Keratinocyte (primary cell): ENCODE results near the gene ACADVL. TPM values are rescaled to one million over a fixed set of nuclear protein-coding genes. Genes with fewer than 3 reads are reported as not detected.
A peak's percentile ranks its signal among the peaks of the same experiment; 100 is the strongest.

Experiments
- DNase-seq: peaks from one replicate; pipeline ENCODE4 v3.0.0-alpha.2; 2011; ENCODE audit warnings: low read depth, missing footprints, low spot score
- FAIRE-seq: peaks from 2 replicates; lab custom pipeline; 2011; peaks lifted over from hg19 to GRCh38; lab: Jason Lieb, UNC
- H2AFZ ChIP-seq: 2 replicates; pipeline ENCODE4 v1.6.0; 2012; ENCODE audit warnings: low read length, control low read depth, inconsistent platforms; ENCODE audit not compliant: control insufficient read depth
- H3K27ac ChIP-seq: 2 replicates; pipeline ENCODE4 v1.5.1; 2011; ENCODE audit warnings: low read length; ENCODE audit not compliant: control insufficient read depth, insufficient read depth
- H3K27me3 ChIP-seq: 3 replicates; pipeline ENCODE4 v1.6.0; 2011; ENCODE audit warnings: low read length; ENCODE audit not compliant: control insufficient read depth, insufficient read depth; ENCODE audit errors: extremely low read depth
- H3K36me3 ChIP-seq, 2 experiments: 2 replicates in 1 of 2; 3 replicates in 1 of 2; pipeline ENCODE4 v1.5.1; 2011; ENCODE audit warnings: low read length in 2 of 2, mild to moderate bottlenecking in 1 of 2; ENCODE audit not compliant: control insufficient read depth in 2 of 2, insufficient read depth in 2 of 2; ENCODE audit errors: extremely low read depth in 1 of 2
- H3K4me1 ChIP-seq: 3 replicates; pipeline ENCODE4 v1.5.1; 2011; ENCODE audit warnings: low read length; ENCODE audit not compliant: control insufficient read depth, insufficient read depth; ENCODE audit errors: extremely low read depth
- H3K4me2 ChIP-seq: 3 replicates; pipeline ENCODE4 v1.6.0; 2011; ENCODE audit warnings: low read depth, low read length; ENCODE audit not compliant: control insufficient read depth, insufficient read depth; ENCODE audit errors: extremely low read depth
- H3K4me3 ChIP-seq, 3 experiments: fragments of 200-600 bp in 1 of 3; sonication (generic) in 1 of 3; 2 replicates in 2 of 3; 3 replicates in 1 of 3; pipeline ENCODE4 v1.5.1; 2011 to 2016; ENCODE audit warnings: low read length in 3 of 3, mild to moderate bottlenecking in 3 of 3, control low read depth in 2 of 3, inconsistent platforms in 1 of 3, low read depth in 1 of 3, mixed read lengths in 1 of 3, mixed run types in 1 of 3, moderate library complexity in 1 of 3; ENCODE audit not compliant: control insufficient read depth in 2 of 3, insufficient read depth in 2 of 3; ENCODE audit errors: extremely low read depth in 1 of 3
- H3K79me2 ChIP-seq: 2 replicates; pipeline ENCODE4 v1.6.0; 2012; ENCODE audit warnings: low read length; ENCODE audit not compliant: control insufficient read depth, insufficient read depth
- H3K9ac ChIP-seq: 3 replicates; pipeline ENCODE4 v1.6.0; 2011; ENCODE audit warnings: low read length; ENCODE audit not compliant: control insufficient read depth, insufficient read depth; ENCODE audit errors: extremely low read depth
- H3K9me1 ChIP-seq: 3 replicates; pipeline ENCODE4 v1.6.0; 2011; ENCODE audit warnings: low read length; ENCODE audit not compliant: control insufficient read depth, insufficient read depth; ENCODE audit errors: extremely low read depth
- H3K9me3 ChIP-seq: 2 replicates; pipeline ENCODE4 v1.5.1; 2012; ENCODE audit warnings: low read depth, low read length; ENCODE audit not compliant: control insufficient read depth
- H4K20me1 ChIP-seq: 3 replicates; pipeline ENCODE4 v1.6.0; 2011; ENCODE audit warnings: low read length; ENCODE audit not compliant: control insufficient read depth, insufficient read depth; ENCODE audit errors: extremely low read depth
- EZH2 ChIP-seq: IDR thresholded peaks from one replicate; pipeline ENCODE4 v1.6.1; 2012; ENCODE audit warnings: inconsistent platforms, mild to moderate bottlenecking, low read length, moderate library complexity
- dilution Hi-C: fragments of 300-500 bp; cut with MboI; formaldehyde crosslinking; loops from one replicate; pipeline ENCODE4 v1.7.0; 2020; ENCODE audit warnings: low sequenced_read_pairs; ENCODE audit not compliant: extremely low pct_ligation_motif_present
- polyA plus RNA-seq, 5 experiments: library from polyadenylated mRNA; depleted of rRNA in 3 of 5; stranded (reverse) in 3 of 5; stranded (forward) in 1 of 5; unstranded in 1 of 5; fragments of >200 nt; gene quantifications; 1 replicate in 1 of 5; 2 replicates in 3 of 5; 3 replicates in 1 of 5; pipeline versions ENCODE4 v1.2.1 to v1.2.3, GENCODE V29; 2011 to 2012; ENCODE audit warnings: missing spikeins in 2 of 5, low read depth in 1 of 5, low replicate concordance in 1 of 5
- TF ChIP-seq, protein P1 (sequence below), 3 experiments: IDR thresholded peaks in 1 of 3; conservative IDR thresholded peaks in 1 of 3; optimal IDR thresholded peaks in 1 of 3; 2 replicates in 2 of 3; 3 replicates in 1 of 3; pipeline versions ENCODE3 to v1.5.1; 2011; ENCODE audit warnings: low read length in 3 of 3, mild to moderate bottlenecking in 3 of 3, moderate library complexity in 2 of 3, control low read depth in 1 of 3, inconsistent platforms in 1 of 3; ENCODE audit not compliant: insufficient read depth in 2 of 3; ENCODE audit errors: extremely low read depth in 1 of 3

Gene ACADVL
- polyA plus RNA-seq, 1 donor (not counting 4 experiments of a cell fraction or from before 2014, with no cell fraction given) = 301 TPM

DNA sequence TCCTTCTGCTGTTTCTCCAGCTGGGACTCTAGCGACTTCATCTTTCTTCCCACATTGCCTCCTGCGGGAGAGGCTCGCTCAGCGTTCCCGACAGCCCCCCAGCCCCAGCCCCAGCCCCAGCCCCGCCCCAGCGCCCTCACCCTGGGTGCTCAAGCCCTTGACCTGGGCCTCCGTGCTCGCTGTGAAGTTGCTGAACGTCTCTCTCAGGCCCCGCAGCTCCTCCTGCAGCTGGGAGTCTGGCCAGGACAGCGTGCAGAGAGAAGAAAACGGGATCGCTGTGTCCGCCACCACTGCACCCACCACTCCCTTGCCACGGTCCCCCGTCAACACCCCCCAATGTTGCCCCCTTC is 42.9 kb upstream of the ACADVL start:
- DNase-seq (no peak), FAIRE-seq (no peak)
- H3K9me3 ChIP-seq = no peaks in the 10 kb centered on the region
- H4K20me1 ChIP-seq = no peaks in the 10 kb centered on the region
- peaks cover 7% of the 10 kb centered on the region for H3K4me1 ChIP-seq
- no peak overlapping the region for H3K4me2 ChIP-seq
- H3K36me3 ChIP-seq = no peaks in the 10 kb centered on the region
- H3K27ac ChIP-seq = no peak overlapping the region
- no peaks in the 10 kb centered on the region for H3K79me2 ChIP-seq
- H3K27me3 ChIP-seq = peaks cover 22% of the 10 kb centered on the region
- H3K9me1 ChIP-seq = no peaks in the 10 kb centered on the region
- no peak overlapping the region for H3K9ac ChIP-seq
- H2AFZ ChIP-seq = no peak overlapping the region
- no peak overlapping the region for H3K4me3 ChIP-seq
- TF ChIP-seq, protein P1, sequence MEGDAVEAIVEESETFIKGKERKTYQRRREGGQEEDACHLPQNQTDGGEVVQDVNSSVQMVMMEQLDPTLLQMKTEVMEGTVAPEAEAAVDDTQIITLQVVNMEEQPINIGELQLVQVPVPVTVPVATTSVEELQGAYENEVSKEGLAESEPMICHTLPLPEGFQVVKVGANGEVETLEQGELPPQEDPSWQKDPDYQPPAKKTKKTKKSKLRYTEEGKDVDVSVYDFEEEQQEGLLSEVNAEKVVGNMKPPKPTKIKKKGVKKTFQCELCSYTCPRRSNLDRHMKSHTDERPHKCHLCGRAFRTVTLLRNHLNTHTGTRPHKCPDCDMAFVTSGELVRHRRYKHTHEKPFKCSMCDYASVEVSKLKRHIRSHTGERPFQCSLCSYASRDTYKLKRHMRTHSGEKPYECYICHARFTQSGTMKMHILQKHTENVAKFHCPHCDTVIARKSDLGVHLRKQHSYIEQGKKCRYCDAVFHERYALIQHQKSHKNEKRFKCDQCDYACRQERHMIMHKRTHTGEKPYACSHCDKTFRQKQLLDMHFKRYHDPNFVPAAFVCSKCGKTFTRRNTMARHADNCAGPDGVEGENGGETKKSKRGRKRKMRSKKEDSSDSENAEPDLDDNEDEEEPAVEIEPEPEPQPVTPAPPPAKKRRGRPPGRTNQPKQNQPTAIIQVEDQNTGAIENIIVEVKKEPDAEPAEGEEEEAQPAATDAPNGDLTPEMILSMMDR (optimal IDR thresholded peaks at IDR 0.05 in 1 of 3, IDR thresholded peaks at IDR 0.05 in 1 of 3, conservative IDR thresholded peaks at IDR 0.05 in 1 of 3; ENCODE audit: extremely low read depth in 1 of 3, insufficient read depth in 2 of 3, low read length in 3 of 3) = no peak
- TF ChIP-seq EZH2 = no peak
- dilution Hi-C loops = no loop called here

DNA sequence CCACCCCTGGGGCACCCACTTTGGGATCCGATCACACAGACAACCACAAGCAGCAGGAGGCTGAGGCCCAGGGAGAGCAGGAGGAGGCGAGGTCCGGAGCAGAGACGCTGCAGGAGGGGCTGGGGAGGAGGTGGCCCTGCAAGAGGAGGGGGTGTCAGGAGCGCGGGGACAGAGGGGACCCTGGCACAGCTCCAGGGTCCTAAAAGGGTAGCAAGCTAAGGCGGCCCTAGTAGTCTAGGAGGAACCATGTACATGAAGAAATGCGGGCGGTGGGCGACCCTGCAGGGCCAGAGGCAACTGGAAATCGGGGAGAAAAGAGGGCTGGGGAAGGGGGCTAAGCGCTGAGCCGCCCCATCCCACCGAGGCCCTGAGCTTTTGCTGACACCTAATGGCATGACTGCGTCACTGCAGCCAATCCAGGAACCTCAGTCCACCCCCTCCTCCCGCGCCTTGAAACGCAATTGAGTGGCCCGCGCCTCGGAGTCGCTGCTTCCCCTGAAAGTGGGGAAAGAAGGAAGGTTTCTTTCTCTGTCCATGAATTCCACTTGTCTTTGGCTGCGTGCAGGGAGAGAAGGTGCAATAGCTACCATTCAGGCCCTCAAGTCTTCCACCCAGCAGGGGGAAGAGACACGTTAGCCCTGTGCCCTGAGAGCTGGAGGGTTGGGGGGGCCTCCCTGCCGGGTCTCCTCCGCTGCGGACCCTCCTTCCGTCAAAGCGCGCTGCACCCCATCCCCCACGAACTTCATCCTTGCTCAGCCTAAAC is 42.4 kb upstream of the ACADVL start:
- H3K36me3 ChIP-seq = no peaks in the 10 kb centered on the region
- H3K27me3 ChIP-seq = peaks cover 22% of the 10 kb centered on the region
- TF ChIP-seq, protein P1 (optimal IDR thresholded peaks at IDR 0.05 in 1 of 3, IDR thresholded peaks at IDR 0.05 in 1 of 3, conservative IDR thresholded peaks at IDR 0.05 in 1 of 3; ENCODE audit: extremely low read depth in 1 of 3, insufficient read depth in 2 of 3, low read length in 3 of 3) = peak; percentile 87 to 96 (median 89)
- no peak for TF ChIP-seq EZH2
- H3K4me1 ChIP-seq = peaks cover 7% of the 10 kb centered on the region
- H4K20me1 ChIP-seq = no peaks in the 10 kb centered on the region
- peak overlapping the region in 1 of 3 experiments; percentile 29 for H3K4me3 ChIP-seq
- no peaks in the 10 kb centered on the region for H3K9me1 ChIP-seq
- no peak overlapping the region for H3K27ac ChIP-seq
- H3K4me2 ChIP-seq = peak overlapping the region; percentile 61
- H2AFZ ChIP-seq = peak overlapping the region; percentile 34
- H3K79me2 ChIP-seq = no peaks in the 10 kb centered on the region
- dilution Hi-C loops = no loop called here
- no peaks in the 10 kb centered on the region for H3K9me3 ChIP-seq
- FAIRE-seq (no peak), DNase-seq (no peak)
- peak overlapping the region; percentile 5 for H3K9ac ChIP-seq
